SU-DHL-6 (cell line): Measurements from ENCODE around the gene PLCXD1.

Experiments
- H2AFZ ChIP-seq: fragments of 200-600 bp; sonication (generic); 2 replicates; pipeline ENCODE4 v1.6.1; 2014; ENCODE audit warnings: low read depth, mild to moderate bottlenecking, moderate library complexity, mixed read lengths, antibody characterized with exemption, low read length; ENCODE audit not compliant: severe bottlenecking
- H3F3A ChIP-seq: fragments of 200-600 bp; shearing (Covaris generic); 2 replicates; pipeline ENCODE4 v1.6.0; 2016; ENCODE audit warnings: antibody characterized with exemption, mild to moderate bottlenecking; ENCODE audit not compliant: insufficient read depth
- H3K27ac ChIP-seq: fragments of 200-600 bp; sonication (generic); 2 replicates; pipeline ENCODE4 v1.5.1; 2016; ENCODE audit warnings: low read depth, mild to moderate bottlenecking, low read length, moderate library complexity, mixed read lengths
- H3K27me3 ChIP-seq: fragments of 200-600 bp; sonication (generic), shearing (Covaris generic); 2 replicates; pipeline ENCODE4 v1.6.0; 2014; ENCODE audit warnings: mild to moderate bottlenecking, low read length
- H3K36me3 ChIP-seq: fragments of 200-600 bp; sonication (generic); 2 replicates; pipeline ENCODE4 v1.6.1; 2014; ENCODE audit warnings: mild to moderate bottlenecking, low read length, mixed read lengths
- H3K4me2 ChIP-seq: fragments of 300-600, 200-600 bp; shearing (Covaris generic), sonication (generic); 2 replicates; pipeline ENCODE4 v1.6.0; 2014; ENCODE audit warnings: low read length, low read depth, mild to moderate bottlenecking; ENCODE audit not compliant: poor library complexity, severe bottlenecking
- H3K4me3 ChIP-seq: fragments of 200-600 bp; sonication (generic); 2 replicates; pipeline ENCODE4 v1.5.1; 2014; ENCODE audit warnings: antibody characterized with exemption, low read length, mild to moderate bottlenecking, mixed read lengths; ENCODE audit not compliant: insufficient read depth, poor library complexity, severe bottlenecking
- H3K79me2 ChIP-seq: fragments of 200-600 bp; sonication (generic); 2 replicates; pipeline ENCODE4 v1.6.1; 2014; ENCODE audit warnings: mild to moderate bottlenecking, low read length, moderate library complexity; ENCODE audit not compliant: insufficient read depth
- H3K9ac ChIP-seq: fragments of 200-600 bp; sonication (generic); 2 replicates; pipeline ENCODE4 v1.7.0; 2014; ENCODE audit warnings: mild to moderate bottlenecking, low read length
- H3K9me2 ChIP-seq: fragments of 200-600 bp; sonication (generic); replicated peaks from 2 replicates; pipeline ENCODE4 v1.6.1; 2014; ENCODE audit warnings: low read length; ENCODE audit not compliant: insufficient read depth
- H3K9me3 ChIP-seq: fragments of 200-600 bp; sonication (generic); 2 replicates; pipeline ENCODE4 v1.6.1; 2014; ENCODE audit warnings: low read length, mixed read lengths; ENCODE audit not compliant: insufficient read depth
- H4K20me1 ChIP-seq: fragments of 200-600 bp; sonication (generic); 2 replicates; pipeline ENCODE4 v1.6.1; 2014; ENCODE audit warnings: low read depth, mild to moderate bottlenecking, antibody characterized with exemption, low read length, moderate library complexity, mixed read lengths
- CTCF ChIP-seq: fragments of 200-600 bp; sonication (generic); IDR thresholded peaks from one replicate; pipeline ENCODE4 v1.5.1; 2017; ENCODE audit warnings: antibody characterized with exemption, mild to moderate bottlenecking, low read length, moderate library complexity; ENCODE audit not compliant: insufficient read depth, poor library complexity, severe bottlenecking
- EZH2phosphoT487 ChIP-seq: fragments of 200-600 bp; sonication (generic), shearing (Covaris generic); conservative IDR thresholded peaks from 2 replicates; pipeline ENCODE4 v1.6.1; 2018; ENCODE audit warnings: mild to moderate bottlenecking, antibody characterized with exemption, low read length, moderate library complexity, mixed read lengths

PLCXD1 gene

GRCh38 chrX:347351-348117 is 66.4 kb downstream of the PLCXD1 start:
- Histone ChIP-seq H3K4me3 (no peak overlapping the region), H3K79me2 (no peaks in the 10 kb centered on the region), H3K27me3 (no peaks in the 10 kb centered on the region), H3K9ac (no peak overlapping the region), H3F3A (no peaks in the 10 kb centered on the region), H3K9me3 (no peaks in the 10 kb centered on the region), H4K20me1 (no peaks in the 10 kb centered on the region), H3K9me2 (no peaks in the 10 kb centered on the region), H3K36me3 (no peaks in the 10 kb centered on the region), H3K4me2 (no peak overlapping the region), H3K27ac (no peak overlapping the region), H2AFZ (no peak overlapping the region)
- TF ChIP-seq CTCF (no peak), EZH2phosphoT487 (no peak)

DNA sequence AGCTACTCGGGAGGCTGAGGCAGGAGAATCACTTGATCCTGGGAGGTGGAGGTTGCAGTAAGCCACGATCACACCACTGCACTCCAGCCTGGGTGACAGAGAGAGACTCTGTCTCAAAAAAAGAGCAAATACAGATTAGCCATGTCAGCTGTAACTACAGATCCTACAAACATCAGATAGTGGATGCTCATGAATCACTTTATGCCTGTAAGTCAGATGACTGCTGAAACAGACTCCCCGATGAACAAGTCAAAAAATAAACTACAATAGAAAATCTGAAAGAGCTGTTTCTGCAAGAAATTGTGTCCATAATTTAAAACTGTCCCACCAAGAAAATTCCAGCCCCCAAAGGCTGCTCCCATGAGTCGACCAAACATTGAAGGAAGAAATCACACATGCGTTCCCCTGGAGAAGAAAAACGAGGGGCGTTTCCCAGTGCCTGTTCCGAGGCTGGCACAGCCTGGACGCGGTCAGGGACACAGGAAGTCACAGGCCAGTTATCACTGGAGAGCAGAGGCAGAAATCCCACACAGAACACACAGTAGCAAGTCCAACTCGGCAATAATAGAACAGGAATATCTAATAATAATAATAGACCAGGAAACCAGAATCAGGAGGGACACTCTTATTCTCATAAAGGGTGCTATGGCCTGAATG is 67.4 kb downstream of the PLCXD1 start:
- Histone ChIP-seq H3F3A (no peaks in the 10 kb centered on the region), H3K4me2 (no peak overlapping the region), H3K27me3 (no peaks in the 10 kb centered on the region), H3K4me3 (no peak overlapping the region), H3K79me2 (no peaks in the 10 kb centered on the region), H3K9me3 (no peaks in the 10 kb centered on the region), H3K36me3 (no peaks in the 10 kb centered on the region), H3K27ac (no peak overlapping the region), H4K20me1 (no peaks in the 10 kb centered on the region), H3K9ac (no peak overlapping the region), H3K9me2 (no peaks in the 10 kb centered on the region), H2AFZ (no peak overlapping the region)
- no peak for TF ChIP-seq EZH2phosphoT487
- TF ChIP-seq CTCF = no peak

DNA sequence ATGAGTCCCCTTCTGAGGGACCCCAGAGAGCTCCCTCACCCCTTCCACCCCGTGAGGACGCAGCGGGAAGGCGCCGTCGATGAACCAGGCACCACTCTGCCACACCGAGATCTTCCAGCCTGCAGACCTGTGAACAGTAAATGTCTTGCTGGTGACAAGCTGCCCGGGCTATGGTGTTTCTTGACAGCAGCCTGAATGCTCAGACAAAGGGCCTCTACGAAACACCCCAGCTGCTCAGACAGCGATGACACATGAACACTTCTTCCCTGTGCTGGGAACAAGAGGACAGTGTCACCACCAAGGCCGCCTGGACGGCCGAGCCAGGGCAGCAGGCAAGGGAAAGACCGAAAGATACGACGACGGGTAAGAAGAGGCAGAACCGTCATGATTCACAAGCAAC is 68.0 kb downstream of the PLCXD1 start:
- Histone ChIP-seq H3K9ac (no peak overlapping the region), H3K9me3 (no peaks in the 10 kb centered on the region), H3F3A (no peaks in the 10 kb centered on the region), H3K36me3 (no peaks in the 10 kb centered on the region), H3K79me2 (no peaks in the 10 kb centered on the region), H3K4me3 (no peak overlapping the region), H3K27me3 (no peaks in the 10 kb centered on the region), H3K9me2 (no peaks in the 10 kb centered on the region), H3K27ac (no peak overlapping the region), H2AFZ (no peak overlapping the region), H4K20me1 (no peaks in the 10 kb centered on the region), H3K4me2 (no peak overlapping the region)
- no peak for TF ChIP-seq EZH2phosphoT487
- TF ChIP-seq CTCF = no peak
